ENCODE data around the gene POLR3B.
"Not testable (repeated sequence)": the region's sequence is repeated elsewhere in the genome, so short reads cannot be mapped to it uniquely, and the experiment has no call there.

The POLR3B gene

DNA sequence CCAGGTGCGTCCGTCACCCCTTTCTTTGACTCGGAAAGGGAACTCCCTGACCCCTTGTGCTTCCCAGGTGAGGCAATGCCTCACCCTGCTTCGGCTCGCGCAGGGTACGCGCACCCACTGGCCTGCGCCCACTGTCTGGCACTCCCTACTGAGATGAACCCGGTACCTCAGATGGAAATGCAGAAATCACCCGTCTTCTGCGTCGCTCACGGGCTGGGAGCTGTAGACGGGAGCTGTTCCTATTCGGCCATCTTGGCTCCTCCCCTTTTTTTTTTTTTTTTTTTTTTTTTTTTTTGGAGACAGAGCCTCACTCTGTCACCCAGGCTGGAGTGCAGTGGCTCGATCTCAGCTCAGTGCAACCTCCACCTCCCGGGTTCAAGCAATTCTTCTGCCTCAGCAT lies 120.1 kb downstream of the POLR3B start:
- not testable (repeated sequence) for DNase-seq

DNA sequence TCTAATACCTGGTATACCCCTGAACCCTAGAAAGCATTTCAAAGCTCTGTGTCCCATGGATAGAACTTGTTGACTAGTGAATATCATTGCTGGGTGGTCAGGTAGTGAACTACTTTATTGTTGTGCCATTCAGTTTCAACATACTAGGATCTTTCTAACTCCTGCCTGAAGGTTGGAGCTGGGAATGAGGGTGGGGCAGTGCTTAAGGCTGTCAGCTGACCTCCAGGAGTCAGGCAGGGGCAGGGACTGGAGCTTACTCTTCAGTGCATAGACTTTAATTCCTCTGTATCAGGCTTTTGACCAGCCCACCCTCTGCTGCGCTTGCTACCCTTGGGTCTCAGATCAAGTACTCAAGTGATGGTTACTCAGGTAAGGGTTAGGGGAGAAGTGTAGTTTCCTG lies 122.7 kb downstream of the POLR3B start:
- no peak for DNase-seq

DNA sequence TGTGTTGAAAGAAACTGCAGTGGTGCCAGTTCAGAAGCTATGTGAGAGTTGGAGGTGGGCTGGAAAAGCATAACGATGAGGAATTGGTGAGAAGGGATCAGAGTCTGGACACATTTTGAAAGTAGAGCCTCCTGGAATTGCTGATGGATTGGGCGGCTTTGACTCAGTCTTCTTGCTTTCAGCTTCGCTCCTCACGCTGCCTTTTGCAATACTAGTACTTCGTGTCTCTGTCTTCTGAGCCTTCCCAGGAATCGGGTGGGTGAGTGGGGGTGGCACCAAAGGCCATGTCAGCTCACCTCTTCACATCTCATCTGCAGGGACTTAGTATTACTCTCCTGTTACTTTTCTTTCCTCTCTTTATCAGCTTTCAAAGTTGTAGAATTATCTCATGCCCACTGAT lies 123.7 kb downstream of the POLR3B start:
- DNase-seq = no peak

DNA sequence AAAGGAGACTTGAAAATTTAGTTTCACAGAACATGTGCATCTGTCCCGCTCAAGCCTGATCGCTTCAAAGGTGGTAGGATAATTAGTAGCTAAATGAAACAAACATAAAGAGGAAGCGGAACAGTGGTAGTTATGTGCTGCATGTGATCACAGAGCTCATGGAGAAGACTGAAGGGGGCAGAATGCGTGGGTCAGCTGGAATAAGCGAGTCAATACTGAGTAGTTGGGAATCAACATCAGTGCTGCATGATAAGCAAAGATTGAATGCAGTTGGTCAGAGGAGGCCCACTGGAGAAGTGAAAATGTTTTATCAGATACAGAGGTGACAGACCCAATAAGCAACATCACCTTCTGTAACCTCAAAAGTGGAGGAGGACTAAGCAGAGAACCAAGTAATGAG lies 130.1 kb downstream of the POLR3B start:
- no peak for DNase-seq

DNA sequence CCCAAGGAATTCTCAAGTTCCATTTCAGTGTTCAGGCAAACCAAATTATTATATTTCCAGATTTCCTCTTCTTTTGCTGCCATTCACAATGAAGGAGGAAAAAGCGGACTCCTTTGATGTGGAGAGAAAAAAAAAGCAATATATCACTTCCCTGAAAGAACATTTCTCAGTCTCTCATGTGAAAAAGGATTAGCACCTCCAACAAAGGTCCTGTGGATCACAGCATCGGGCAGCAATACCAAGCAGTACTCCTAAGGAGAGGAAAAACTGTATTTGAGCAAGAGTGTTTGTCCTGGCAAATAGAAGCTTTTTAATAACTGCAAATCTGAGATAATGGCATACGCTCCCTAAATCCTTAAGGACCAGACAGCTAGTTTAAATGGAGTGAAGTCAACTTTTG lies 131.3 kb downstream of the POLR3B start:
- DNase-seq = no peak

DNA sequence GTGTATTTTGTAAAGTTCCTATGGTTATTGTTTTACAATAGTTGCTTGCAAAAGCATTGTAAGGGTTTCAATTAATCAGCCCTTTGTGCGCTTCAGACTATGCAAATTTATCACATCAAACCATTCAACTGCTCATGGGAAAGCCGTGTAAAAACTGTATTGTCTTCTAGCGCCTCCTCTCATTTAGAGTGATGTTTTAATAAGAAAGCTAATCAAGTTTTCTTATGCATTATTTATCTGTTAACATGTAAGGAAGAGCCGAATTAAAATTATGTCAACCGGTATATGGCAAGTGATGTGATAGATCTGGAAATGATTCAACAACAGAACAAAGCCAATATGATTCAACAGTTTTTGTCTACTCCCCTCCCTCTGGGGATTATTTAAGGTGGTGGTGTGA lies 132.7 kb downstream of the POLR3B start:
- no peak for DNase-seq

DNA sequence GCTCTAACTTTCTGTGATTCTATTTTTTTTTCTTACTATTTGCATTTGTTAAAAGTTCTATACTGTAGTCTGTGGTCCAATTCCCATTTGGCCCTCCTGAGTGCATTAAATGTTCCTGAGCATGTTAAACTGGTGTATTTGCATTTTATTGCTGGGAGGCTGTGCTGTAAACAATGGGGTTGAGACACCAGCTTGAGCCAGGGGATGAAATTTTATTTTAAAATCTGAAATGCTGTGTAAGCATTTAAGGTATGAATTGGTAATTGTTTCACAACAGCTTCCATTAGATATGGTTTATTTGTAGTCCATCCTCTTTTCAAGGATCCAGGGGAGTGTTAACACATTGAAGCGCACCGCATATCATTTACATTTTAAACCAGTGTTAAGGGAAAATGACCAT lies 135.3 kb downstream of the POLR3B start:
- DNase-seq = no peak

DNA sequence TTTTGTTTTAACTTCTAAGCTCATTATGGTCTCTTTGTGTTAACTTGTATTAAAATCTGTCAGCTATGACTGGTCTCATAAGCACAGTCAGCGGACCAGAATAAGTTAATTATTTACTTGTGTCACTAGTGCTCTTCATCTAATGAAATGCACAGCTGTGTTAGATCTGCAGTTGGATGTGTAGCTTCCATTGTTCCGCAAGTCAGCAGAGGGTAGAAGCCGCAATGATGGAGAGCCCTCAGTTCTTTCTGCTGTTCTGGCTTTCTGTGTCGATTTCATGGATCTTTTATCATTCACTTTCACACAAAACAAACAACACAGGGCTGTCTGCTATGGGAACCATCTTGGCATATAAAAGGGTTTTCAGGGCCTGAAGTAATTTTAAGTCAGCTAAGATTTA lies 136.0 kb downstream of the POLR3B start:
- DNase-seq = no peak

DNA sequence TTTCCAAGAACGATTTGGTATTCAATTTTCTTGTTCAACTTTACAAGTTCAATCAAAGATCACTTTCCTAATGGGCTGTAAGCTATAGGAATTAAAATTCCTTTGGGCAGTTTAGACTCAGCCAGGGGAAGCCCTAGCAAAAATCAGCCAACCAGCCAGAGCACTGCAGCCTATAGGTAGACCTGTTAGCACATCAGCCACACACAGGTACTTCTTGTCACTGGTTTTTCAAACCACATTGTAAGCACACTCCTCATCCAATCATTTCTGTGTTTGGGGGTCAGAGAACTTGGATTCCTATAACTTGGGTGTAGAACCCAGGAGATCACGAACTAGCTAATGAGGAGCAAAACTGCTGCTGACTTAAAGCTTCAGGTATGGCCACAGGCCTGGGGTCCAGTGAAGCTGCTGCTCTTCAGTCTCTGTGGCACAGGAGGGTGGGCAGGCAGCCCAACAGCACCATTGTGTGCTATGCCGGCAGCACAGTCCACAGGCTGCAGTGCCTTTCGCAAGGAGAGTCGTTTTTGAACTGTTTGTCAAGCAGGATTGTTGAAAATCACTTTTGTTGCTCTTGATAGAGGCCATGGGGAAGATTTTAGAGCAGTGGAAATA lies 137.9 kb downstream of the POLR3B start:
- DNase-seq = no peak

DNA sequence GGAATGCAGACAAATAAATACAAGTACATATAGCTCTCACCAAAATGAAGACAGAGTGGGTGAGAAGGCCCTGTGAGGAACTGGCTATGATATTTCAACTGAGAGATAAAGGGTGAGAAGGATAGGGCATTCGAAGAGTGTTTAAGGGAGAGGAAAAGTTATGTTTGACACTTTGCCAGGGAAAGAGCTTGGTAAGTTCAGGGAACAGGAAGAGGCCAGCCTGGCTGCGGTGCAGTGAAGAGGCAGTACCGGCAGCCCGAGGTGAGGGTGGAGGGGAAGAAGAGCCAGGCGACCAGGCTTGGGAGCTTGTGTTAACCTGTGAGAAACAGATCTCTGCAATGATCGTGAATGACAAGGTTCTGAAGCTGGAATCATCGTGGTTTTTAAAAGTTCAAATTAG lies 140.5 kb downstream of the POLR3B start:
- DNase-seq = no peak

DNA sequence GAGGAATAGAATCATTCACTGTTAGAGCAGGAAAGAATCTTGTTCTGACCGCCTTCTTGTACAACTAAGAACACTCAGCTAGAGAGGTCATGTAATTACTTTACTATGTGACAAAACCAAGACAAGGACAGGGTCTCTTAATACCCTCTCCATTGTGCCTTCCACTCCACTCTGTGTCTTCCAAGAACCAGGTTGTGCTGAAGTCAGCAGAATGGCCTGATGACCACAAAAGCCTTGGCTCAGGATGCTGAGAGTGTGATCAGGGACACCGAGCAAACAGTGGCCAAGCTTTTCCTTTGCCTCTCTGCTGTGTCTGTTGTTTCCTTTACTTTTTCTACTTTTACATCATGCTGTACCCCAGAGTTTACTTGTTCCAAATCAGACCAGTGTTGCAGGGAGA lies 142.1 kb downstream of the POLR3B start:
- DNase-seq = no peak

DNA sequence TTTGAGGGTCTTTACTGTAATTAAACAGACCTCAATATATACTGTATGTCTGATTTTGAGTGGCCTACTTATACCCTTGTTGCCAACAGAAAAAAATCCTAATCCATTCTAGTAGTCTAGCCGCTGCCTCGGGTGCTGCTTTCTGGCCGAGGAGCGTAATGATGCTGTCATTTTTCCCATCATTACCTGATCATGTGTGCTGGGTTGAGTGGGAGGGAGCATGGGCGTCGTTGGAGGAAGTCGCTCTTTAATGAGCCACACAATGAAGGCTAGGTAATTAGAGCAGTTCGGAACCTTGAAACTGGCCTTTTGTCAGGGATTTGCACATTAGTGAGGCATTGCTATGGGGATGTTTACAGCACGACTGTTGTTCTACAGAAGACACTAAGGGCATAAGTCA lies 149.1 kb downstream of the POLR3B start:
- DNase-seq = no peak

DNA sequence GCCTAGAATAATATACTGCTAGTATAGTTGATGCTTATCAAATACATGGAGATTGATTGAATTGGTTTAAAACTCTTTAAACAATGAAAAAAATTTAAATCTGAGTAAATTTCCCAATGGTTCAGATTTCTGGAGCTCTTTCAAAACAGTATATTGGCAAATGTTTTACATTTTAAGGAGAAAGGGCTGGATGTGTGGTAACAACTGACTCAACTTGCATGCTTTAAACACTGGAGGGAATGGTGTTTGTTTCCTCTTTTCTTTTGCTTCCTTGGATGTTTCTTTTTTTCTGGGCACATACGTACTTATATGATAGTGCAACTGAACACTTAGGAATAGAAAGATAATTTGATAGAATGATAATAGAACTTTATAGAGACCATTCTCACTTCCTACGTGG lies 151.4 kb downstream of the POLR3B start:
- no peak for DNase-seq

DNA sequence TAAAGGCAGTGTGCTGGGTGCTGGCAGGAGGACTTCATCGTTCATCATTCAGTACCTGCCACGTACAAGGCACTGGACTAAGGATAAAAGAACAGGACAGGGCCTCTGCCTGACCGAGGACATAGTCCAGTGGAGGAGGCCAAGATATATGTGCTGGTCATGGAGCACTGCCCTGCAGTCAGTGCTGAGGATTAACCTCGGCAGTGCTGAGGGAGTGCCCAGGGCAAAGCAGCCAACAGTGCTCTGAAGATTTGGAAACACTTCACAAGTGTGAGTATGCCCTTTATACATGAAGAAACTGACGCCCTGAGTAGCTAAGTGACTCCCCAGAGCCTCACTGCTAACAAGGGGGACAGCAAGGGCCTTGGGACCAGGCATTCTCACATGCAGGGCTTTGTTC lies 153.8 kb downstream of the POLR3B start:
- no peak for DNase-seq

DNA sequence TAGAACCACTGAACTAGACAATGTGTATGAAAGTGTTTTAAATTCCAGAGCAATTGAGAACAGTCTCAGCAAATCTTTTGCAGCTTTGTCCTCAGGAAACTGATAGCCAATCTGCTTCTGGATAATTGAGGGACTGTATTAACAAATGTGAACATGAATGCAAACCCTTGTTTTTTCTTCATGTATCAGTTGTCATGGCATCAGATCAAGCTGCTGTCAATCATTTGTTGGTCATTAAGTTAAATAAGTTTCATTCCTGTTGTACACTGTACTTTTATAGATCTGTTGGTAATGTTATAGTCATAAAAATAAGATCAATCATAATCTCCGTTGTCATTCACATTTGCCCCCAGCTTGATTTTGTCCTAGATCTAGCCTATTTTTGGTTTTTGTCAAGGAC lies 159.8 kb downstream of the POLR3B start:
- DNase-seq = no peak

DNA sequence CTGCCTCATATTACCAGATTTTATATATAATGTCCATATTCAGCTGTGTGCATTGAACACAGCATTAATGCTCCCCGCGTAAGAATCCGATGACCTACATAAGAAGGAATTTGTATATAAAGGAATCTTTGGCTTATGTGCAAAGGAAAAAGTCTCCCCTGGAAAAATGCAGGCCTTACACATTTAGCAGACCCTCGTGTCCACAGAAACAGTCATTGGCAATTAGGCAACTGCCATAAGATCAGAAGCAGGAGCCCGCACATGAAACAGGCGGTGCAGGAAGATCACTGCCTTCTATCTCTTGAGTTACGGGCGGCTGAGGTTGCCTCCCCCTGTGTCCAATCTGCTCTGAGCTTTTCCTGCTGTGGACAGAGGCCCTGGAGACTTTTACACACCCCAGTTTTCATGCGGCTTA lies 162.1 kb downstream of the POLR3B start:
- DNase-seq = no peak

DNA sequence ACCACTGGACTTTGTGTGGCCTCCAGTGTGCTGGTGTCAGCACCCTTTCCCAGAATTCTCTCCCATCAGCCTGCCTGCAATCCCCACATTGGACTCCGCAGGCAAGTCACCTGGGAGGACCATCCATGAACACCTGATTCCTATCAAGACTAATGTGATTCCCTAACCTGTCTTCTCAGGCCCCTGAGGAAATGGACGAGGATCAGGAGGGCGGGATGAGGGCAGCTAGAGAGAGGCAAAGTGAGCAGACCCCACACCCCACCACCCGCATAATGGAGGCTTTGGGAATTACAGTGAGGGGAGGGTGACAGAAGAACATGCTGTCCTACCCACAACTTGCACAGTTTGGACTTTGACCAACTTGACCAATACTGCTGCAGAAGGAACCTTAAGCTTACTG lies 164.4 kb downstream of the POLR3B start:
- DNase-seq = no peak

DNA sequence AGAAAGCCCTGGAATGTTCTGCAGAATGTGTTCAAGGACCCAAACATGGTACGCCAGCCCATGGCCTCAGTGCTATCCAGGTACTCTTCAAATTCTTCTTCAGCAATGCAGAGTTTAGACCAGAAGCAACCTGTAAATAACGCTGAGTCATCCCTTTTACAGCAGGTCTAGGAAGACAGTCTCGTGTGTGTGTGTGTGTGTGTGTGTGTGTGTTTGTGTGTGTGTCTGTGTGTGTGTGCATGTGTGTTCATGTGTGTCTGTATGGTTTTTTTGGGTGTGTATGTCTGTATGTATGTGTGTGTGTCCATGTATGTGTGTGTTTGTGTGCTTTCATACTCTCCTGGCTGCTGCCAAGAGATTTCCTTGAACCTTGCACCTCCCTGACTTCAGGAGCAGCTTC lies 165.2 kb downstream of the POLR3B start:
- no peak for DNase-seq

DNA sequence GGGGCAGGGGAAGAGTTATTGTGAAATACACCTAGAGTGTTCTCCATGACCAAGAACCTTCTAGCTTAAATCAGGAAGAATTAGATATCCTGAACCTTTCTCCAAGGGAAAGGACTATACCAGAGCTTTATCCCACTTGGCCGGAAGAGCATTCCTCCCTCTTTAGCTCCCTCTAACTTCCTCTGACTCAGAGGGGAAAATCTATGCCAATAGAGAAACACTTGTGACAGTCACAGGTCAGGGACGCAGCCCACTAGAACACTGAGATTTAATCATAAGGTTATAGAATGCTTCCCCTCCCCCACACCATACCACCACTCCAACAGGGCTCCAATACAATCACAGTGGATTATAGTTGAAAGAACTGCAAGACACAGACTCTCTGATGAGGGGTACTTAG lies 169.8 kb downstream of the POLR3B start:
- no peak for DNase-seq

DNA sequence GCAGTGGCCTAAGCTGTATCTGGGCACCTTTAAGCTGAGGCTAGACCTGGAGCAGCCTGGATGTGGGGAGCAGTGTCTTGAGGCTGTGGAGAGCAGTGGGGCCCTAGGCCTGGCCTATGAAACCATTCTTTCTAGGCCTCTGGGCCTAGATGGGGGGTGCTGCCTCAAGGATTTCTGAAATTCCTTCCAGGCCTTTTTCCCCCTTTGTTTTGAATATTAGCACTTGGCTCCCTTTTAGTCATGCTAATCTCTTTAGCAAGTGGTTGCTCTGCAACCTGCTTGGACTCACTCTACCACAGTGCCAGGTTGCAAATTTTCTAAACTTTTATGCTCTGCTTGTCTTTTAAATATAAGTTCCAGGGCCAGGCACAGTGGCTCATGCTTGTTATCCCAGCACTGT lies 183.7 kb downstream of the POLR3B start:
- no peak for DNase-seq

DNA sequence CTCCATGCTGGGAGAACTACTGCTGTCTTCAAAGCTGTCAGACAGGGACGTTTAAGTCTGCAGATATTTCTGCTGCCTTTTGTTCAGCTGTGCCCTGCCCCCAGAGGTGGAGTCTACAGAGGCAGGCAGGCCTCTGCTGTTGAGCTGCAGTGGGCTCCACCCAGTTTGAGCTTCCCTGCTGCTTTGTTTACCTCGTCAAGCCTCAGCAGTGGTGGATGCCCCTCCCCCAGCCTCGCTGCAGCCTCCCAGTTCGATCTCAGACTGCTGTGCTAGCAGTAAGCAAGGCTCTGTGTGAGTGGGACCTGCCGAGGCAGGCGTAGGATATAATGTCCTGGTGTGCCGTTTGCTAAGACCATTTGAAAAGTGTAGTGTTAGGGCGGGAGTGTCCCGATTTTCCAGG lies 193.9 kb downstream of the POLR3B start:
- no peak for DNase-seq

DNA sequence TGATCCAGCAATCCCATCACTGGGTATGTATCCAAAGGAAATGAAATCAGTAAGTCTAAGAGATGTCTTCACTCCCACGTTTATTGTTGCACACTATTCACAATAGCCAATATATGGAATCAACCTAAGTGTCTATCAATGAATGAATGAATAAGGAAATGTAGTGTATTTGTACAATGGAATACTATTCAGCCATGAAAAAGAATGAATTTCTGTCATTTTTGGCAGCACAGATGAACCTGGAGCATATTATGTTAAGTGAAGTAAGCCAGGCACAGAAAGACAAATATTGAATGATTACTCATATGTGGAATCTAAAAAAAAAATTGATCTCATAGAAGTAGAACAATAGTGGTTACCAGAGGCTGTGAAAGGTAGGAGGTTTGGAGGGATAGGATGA lies 194.7 kb downstream of the POLR3B start:
- no peak for DNase-seq
